Caco-2 (cell line): Measurements from ENCODE around the gene FARP1. TPM values are rescaled to one million over a fixed set of nuclear protein-coding genes. Genes with fewer than 3 reads are reported as not detected.

Experiments
- BruUV-seq: library from RNA; stranded (reverse); fragments of 400-500 nt; replicated peaks from 2 replicates; lab custom pipeline; 2021; lab: Mats Ljungman, UMichigan
- CTCF ChIA-PET: fragments of 300-600 bp; sonication (Branson Sonifier 250); formaldehyde crosslinking; loops from one replicate; lab custom pipeline; 2022; ENCODE audit warnings: antibody characterized with exemption; lab: Charles Lee
- POLR2A ChIA-PET: fragments of 300-600 bp; sonication (Branson Sonifier 250); formaldehyde crosslinking; loops from one replicate; lab custom pipeline; 2022; ENCODE audit warnings: antibody characterized with exemption; lab: Charles Lee
- DNase-seq, 2 experiments: peaks; one replicate each; pipeline versions ENCODE4 v3.0.0 to v3.0.0-alpha.2; 2020 to 2022
- H3K27me3 ChIP-seq: replicated peaks from 2 replicates; pipeline ENCODE4 v1.6.0; 2011; ENCODE audit warnings: low read length; ENCODE audit not compliant: control insufficient read depth, insufficient read depth
- H3K36me3 ChIP-seq: 2 replicates; pipeline ENCODE4 v1.5.1; 2011; ENCODE audit warnings: low read length; ENCODE audit not compliant: control insufficient read depth, insufficient read depth
- H3K4me1 ChIP-seq: fragments of 250-450 bp; sonication (Bioruptor Pico); 2 replicates; pipeline ENCODE4 v1.5.1; 2020; ENCODE audit warnings: mild to moderate bottlenecking
- H3K4me3 ChIP-seq: 2 replicates; pipeline ENCODE4 v1.5.1; 2011; ENCODE audit warnings: low read depth, mild to moderate bottlenecking, control low read depth, low read length
- H3K9me3 ChIP-seq: fragments of 250-450 bp; sonication (Bioruptor Pico); 2 replicates; pipeline ENCODE4 v1.5.1; 2020; ENCODE audit warnings: mild to moderate bottlenecking, moderate library complexity
- H3K27ac Mint-ChIP-seq: one replicate; pipeline ENCODE4 v1.8.0; 2022; ENCODE audit warnings: mixed read lengths; ENCODE audit not compliant: unreplicated experiment
- H3K27me3 Mint-ChIP-seq: one replicate; pipeline ENCODE4 v1.8.0; 2022; ENCODE audit warnings: mixed read lengths; ENCODE audit not compliant: insufficient read depth, unreplicated experiment
- H3K36me3 Mint-ChIP-seq: one replicate; pipeline ENCODE4 v1.8.0; 2022; ENCODE audit warnings: mild to moderate bottlenecking, mixed read lengths; ENCODE audit not compliant: insufficient read depth, unreplicated experiment
- H3K4me1 Mint-ChIP-seq: one replicate; pipeline ENCODE4 v1.8.0; 2022; ENCODE audit warnings: low read depth, mixed read lengths; ENCODE audit not compliant: unreplicated experiment
- H3K4me3 Mint-ChIP-seq: one replicate; pipeline ENCODE4 v1.8.0; 2022; ENCODE audit warnings: mild to moderate bottlenecking, moderate library complexity, mixed read lengths; ENCODE audit not compliant: unreplicated experiment
- H3K9me3 Mint-ChIP-seq: one replicate; pipeline ENCODE4 v1.8.0; 2022; ENCODE audit warnings: mixed read lengths; ENCODE audit not compliant: unreplicated experiment
- CTCF ChIP-seq, 2 experiments: fragments of 200-600 bp in 1 of 2; IDR thresholded peaks; 1 replicate in 1 of 2; 2 replicates in 1 of 2; pipeline versions ENCODE4 v1.5.1 to v1.8.0; 2011 to 2022; ENCODE audit warnings: antibody characterized with exemption in 1 of 2, control low read depth in 1 of 2, inconsistent platforms in 1 of 2, low read depth in 1 of 2, low read length in 1 of 2, mild to moderate bottlenecking in 1 of 2, moderate library complexity in 1 of 2; ENCODE audit not compliant: insufficient read depth in 1 of 2, severe bottlenecking in 1 of 2, unreplicated experiment in 1 of 2
- intact Hi-C: fragments of 100-400 bp; cut with micrococcal nuclease; formaldehyde crosslinking; loops from one replicate; pipeline ENCODE4 v1.10.0; 2022; ENCODE audit not compliant: unreplicated experiment
- total RNA-seq: library from RNA; stranded (reverse); gene quantifications from 2 replicates; pipeline ENCODE4 v1.2.3, GENCODE V29; 2022

The FARP1 gene
- total RNA-seq, 1 experiment from 2014 or later, result 189 TPM

GRCh38 chr13:98240974-98241373 is 98.1 kb downstream of the FARP1 start:
- Mint-ChIP-seq H3K36me3 (peaks cover 45% of the 10 kb centered on the region), H3K27me3 (no peaks in the 10 kb centered on the region), H3K4me3 (no peak overlapping the region), H3K27ac (no peak overlapping the region), H3K4me1 (peaks cover 9% of the 10 kb centered on the region), H3K9me3 (no peaks in the 10 kb centered on the region)
- no peak for DNase-seq
- ChIA-PET CTCF (no interaction called here), POLR2A (no interaction called here)
- BruUV-seq, result no TSS peak
- no peak for TF ChIP-seq CTCF (IDR thresholded peaks at IDR 0.05; ENCODE audit: insufficient read depth in 1 of 2, low read depth in 1 of 2, low read length in 1 of 2, severe bottlenecking in 1 of 2, unreplicated experiment in 1 of 2)
- Histone ChIP-seq H3K27me3 (no peaks in the 10 kb centered on the region), H3K4me3 (no peak overlapping the region), H3K9me3 (no peaks in the 10 kb centered on the region), H3K4me1 (peaks cover 17% of the 10 kb centered on the region), H3K36me3 (no peaks in the 10 kb centered on the region)
- intact Hi-C loops, result no loop called here

- intact Hi-C loops, result no loop called here
- ChIA-PET POLR2A (no interaction called here), CTCF (no interaction called here)
- no peaks in the 10 kb centered on the region for H3K9me3 ChIP-seq
- no peaks in the 10 kb centered on the region for H3K27me3 Mint-ChIP-seq
- peaks cover 41% of the 10 kb centered on the region for H3K36me3 Mint-ChIP-seq
- H3K4me3 ChIP-seq, result no peak overlapping the region
- no peaks in the 10 kb centered on the region for H3K36me3 ChIP-seq
- peaks cover 9% of the 10 kb centered on the region for H3K4me1 Mint-ChIP-seq
- BruUV-seq, result no TSS peak
- no peak overlapping the region for H3K4me3 Mint-ChIP-seq
- H3K27me3 ChIP-seq, result no peaks in the 10 kb centered on the region
- H3K9me3 Mint-ChIP-seq, result no peaks in the 10 kb centered on the region
- no peak for DNase-seq
- H3K4me1 ChIP-seq, result peaks cover 25% of the 10 kb centered on the region
- no peak overlapping the region for H3K27ac Mint-ChIP-seq
- TF ChIP-seq CTCF (IDR thresholded peaks at IDR 0.05; ENCODE audit: insufficient read depth in 1 of 2, low read depth in 1 of 2, low read length in 1 of 2, severe bottlenecking in 1 of 2, unreplicated experiment in 1 of 2), result no peak
Observed at GRCh38 chr13:98241976-98242375, 99.1 kb downstream of the FARP1 start.

GRCh38 chr13:98242403-98242802 is 99.5 kb downstream of the FARP1 start:
- no peak overlapping the region for H3K4me3 Mint-ChIP-seq
- no peaks in the 10 kb centered on the region for H3K36me3 ChIP-seq
- H3K4me3 ChIP-seq, result no peak overlapping the region
- ChIA-PET CTCF (no interaction called here), POLR2A (no interaction called here)
- DNase-seq, result no peak
- H3K9me3 Mint-ChIP-seq, result no peaks in the 10 kb centered on the region
- H3K27me3 Mint-ChIP-seq, result no peaks in the 10 kb centered on the region
- intact Hi-C loops, result no loop called here
- H3K9me3 ChIP-seq, result no peaks in the 10 kb centered on the region
- H3K36me3 Mint-ChIP-seq, result peaks cover 37% of the 10 kb centered on the region
- no peaks in the 10 kb centered on the region for H3K27me3 ChIP-seq
- peaks cover 28% of the 10 kb centered on the region for H3K4me1 ChIP-seq
- H3K4me1 Mint-ChIP-seq, result peaks cover 13% of the 10 kb centered on the region
- BruUV-seq, result no TSS peak
- TF ChIP-seq CTCF (IDR thresholded peaks at IDR 0.05; ENCODE audit: insufficient read depth in 1 of 2, low read depth in 1 of 2, low read length in 1 of 2, severe bottlenecking in 1 of 2, unreplicated experiment in 1 of 2), result no peak
- no peak overlapping the region for H3K27ac Mint-ChIP-seq
